Myocyte (in vitro differentiated cells): Measurements from ENCODE around the gene TMEM41B. TPM values are rescaled to one million over a fixed set of nuclear protein-coding genes. Genes with fewer than 3 reads are reported as not detected.

ENCODE experiments used
- DNase-seq: peaks from one replicate; pipeline ENCODE4 v3.0.0-alpha.2; 2012; ENCODE audit warnings: low read depth
- total RNA-seq: library from RNA; depleted of rRNA; stranded (reverse); fragments of >200 nt; gene quantifications from 2 replicates; pipeline ENCODE4 v1.2.3, GENCODE V29; 2014

The TMEM41B gene
- total RNA-seq, 1 donor from 2014 or later = 54.0 TPM

GRCh38 chr11:9310485-9311090, 3.8 kb downstream of the TMEM41B start:
- no peak for DNase-seq

DNA sequence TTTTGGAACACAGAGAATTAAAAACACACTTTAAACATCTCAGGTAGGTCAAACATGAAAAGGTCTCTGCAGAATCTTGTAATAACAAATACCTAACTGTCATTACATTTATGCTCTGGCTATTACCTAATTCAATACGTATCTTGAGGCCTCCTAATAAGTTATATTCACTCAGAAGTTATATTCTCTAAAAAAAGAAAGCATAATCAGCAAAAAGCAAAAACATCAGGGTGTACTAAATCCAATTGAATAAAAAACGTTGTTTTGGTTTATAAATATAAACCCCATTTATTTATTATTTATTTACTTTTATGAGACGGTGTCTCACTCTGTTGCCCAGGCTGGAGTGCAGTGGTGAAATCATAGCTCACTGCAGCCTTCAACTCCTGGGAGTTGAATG, 10.2 kb downstream of the TMEM41B start:
- no peak for DNase-seq

GRCh38 chr11:9302448-9302847, 11.9 kb downstream of the TMEM41B start:
- DNase-seq = no peak

GRCh38 chr11:9301720-9302119, 12.7 kb downstream of the TMEM41B start:
- no peak for DNase-seq

- no peak for DNase-seq
Observed at GRCh38 chr11:9293646-9294045, 20.7 kb downstream of the TMEM41B start.

GRCh38 chr11:9285850-9286587, 28.4 kb downstream of the TMEM41B start:
- no peak for DNase-seq

DNA sequence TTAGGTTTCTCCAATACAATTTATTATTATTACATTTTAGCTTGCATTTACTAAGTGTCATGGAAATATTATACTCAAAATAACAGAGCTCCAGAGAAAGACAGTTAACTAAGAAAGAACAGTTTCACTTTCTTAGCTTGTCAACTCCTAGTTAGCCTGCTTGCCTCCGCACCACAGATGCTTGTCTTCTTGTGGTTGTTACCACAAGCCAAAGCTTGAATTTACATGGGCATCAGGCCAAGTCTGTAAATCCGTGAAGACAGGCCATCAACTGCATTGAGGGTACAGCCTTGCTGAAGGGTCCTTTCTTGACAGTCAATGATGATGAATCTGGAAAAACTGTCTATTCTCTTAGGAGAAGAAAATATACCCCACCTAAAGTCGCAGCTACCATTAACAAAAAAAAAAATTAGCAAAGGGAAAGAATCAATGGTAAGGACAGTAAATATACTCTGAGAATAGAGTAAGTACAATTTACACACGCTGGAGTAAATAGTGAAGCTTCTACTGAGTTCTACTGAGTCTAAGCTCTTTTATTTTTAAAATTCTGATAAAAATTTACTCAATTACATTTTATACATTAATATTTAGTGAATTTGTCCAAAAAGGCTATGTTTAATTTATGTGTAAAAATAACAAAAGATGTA, 33.6 kb downstream of the TMEM41B start:
- DNase-seq = peak; percentile 81

GRCh38 chr11:9277176-9277575, 37.2 kb downstream of the TMEM41B start:
- no peak for DNase-seq

- no peak for DNase-seq
Observed at GRCh38 chr11:9276571-9276970, 37.8 kb downstream of the TMEM41B start.

DNA sequence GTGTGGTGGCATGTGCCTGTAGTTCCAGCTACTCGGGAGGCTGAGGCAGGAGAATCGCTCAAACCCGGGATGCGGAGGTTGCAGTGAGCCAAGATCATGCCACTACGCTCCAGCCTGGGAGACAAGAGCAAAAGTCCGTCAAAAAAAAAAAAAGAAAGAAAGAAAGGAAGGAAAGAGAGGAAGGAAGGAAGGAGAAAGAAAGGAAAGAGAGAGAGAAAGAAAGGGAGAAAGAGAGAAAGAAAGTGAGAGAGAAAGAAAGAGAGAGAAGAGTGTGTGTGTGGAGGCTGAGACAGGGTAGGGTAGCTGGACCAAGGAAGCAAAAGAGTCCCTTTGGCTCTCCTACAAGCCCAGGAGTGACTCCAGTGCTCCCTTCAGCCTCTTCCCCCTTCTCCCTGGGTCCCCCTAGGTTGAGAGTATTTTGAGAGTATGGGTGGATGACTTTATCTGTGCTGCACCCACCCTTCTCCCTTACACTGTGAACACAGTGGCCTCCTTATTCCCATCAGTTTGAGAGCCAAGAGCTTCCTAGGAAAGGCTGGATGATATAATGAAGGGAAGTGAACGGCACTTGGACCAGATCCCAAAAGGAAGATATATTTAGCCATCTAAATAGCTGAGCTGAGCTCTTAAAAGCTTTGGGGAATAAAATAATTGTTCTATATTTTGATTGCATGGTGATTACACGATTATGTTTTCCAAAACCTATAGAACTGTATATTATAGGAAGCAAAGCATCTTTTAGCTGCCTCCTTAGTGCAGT, 39.7 kb downstream of the TMEM41B start:
- no peak for DNase-seq

GRCh38 chr11:9273376-9274336, 40.7 kb downstream of the TMEM41B start:
- no peak for DNase-seq

GRCh38 chr11:9269492-9270013, 44.8 kb downstream of the TMEM41B start:
- DNase-seq = no peak

DNA sequence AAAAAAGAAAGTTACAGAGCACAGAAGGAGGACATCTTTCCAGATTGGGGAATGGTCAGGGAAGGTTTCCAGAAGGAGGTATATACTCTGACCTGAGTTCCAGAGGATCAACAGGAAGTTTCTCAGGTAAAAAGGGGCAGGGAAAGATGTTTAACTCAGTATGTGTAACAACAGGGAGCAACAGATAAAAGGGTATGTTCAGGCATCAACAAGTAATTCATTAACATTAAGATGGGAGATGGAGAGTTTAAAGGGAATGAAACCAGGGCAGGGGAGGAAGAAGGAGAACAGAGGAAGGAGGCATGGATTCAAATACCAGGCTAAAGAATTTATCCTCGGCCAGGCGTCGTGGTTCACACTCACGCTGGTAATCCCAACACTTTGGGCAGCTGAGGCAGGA, 46.7 kb downstream of the TMEM41B start:
- DNase-seq = no peak

GRCh38 chr11:9266926-9267325, 47.5 kb downstream of the TMEM41B start:
- no peak for DNase-seq

- DNase-seq = no peak
Observed at GRCh38 chr11:9266132-9266736, 48.2 kb downstream of the TMEM41B start.

DNA sequence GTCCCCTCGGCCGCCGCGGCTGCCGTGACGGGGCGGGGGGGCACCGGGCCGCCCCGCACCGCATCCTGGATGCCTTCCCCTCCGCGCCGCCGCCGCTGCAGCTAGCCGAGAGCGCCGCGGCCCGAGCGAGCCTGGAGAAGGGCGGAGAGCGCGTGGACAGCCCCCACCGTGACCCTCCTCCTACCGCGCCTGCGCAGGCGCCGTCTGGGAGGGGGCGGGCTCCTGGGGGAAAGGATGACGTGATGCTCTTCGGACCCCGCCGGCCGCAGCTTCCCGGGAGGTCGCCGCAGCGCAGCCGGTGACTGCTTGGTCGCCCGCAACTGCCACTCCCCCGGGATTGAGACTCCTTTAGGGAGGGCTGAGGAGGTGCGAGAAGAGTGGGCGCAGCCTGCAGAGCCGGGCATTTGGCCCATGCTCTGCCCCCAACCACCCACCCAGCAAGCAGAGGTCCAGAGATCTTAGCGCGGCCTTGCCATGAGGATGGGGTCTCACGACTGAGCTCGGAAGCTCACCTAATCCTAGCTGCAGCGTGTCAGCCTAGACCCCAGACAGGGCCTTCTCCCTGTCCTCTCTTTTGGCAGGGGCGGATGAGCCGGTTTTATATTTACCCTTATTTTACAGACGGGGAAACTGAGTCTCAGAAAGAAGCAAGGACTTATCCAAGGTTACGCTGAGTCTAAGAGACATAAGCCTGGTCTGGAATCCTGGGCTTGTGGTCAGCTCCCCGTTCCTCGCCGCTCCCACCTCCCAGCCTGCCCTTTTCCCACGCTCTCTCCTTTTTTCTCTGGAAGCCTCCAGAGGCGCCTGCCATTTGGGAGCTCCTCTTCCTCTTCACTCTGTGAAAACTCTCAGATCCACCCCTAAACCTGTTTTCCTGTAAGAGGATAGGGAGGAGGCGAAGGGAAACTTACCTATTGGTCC, 48.9 kb downstream of the TMEM41B start, which contains the start of gene DENND5A:
DENND5A (minus strand) TSS at position 140 of the 921 bp plus-strand sequence. CDS start 281 bp downstream, outside the sequence.
- peak; percentile 91 for DNase-seq

DNA sequence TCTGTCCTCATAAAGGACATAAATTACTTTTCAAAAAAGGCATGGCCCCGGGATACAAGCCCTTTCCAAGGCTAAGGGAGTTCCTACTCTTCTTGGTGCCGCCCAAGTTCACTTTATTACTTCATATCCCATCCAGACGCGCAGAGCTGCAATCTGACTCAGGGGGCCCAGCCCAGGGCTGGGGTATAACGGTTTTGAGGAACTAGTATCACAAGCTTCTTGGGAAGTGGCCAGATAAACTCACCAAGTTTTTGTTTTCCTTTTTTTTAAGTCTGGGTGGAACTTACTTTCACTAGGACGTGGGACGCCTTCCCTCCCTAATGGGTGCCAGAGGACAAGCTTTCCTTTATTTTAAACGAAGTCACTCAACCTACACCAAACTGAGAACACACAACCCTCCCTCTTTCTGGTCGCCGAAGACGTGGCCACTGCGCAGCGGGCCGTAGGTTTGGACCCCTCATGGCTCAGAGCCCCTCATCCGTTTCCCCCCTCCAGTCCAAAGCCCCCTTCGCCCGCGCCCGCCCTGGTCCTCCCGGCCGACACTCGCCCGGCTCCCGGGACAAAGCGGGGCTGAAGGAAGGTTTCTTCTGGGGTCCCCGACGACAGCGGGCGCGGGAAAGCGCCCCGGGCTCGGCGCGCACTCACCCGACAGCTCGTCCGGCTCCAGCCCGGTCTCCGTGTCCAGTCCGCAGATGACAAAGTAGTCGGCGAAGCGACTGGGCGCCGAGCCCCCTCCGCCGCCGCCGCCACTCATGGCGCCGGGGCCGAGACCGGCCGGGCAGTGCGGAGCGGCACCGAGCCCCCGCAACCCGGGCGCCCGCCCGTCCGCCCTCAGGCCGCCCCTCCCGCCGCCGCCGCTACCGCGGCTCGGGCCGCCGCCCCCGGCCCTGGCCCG, 49.8 kb downstream of the TMEM41B start:
- DNase-seq = peak; percentile 69
